HG03095 (cell line): Measurements from ENCODE around the gene OSCP1.
"Not testable (repeated sequence)": the region's sequence is repeated elsewhere in the genome, so short reads cannot be mapped to it uniquely, and the experiment has no call there.

Experiments used
- ATAC-seq: cut with Tn5 transposase; IDR thresholded peaks from one replicate; pipeline ENCODE4 v1.9.1; 2021; ENCODE audit warnings: moderate library complexity; ENCODE audit not compliant: unreplicated experiment

The OSCP1 gene, protein sequence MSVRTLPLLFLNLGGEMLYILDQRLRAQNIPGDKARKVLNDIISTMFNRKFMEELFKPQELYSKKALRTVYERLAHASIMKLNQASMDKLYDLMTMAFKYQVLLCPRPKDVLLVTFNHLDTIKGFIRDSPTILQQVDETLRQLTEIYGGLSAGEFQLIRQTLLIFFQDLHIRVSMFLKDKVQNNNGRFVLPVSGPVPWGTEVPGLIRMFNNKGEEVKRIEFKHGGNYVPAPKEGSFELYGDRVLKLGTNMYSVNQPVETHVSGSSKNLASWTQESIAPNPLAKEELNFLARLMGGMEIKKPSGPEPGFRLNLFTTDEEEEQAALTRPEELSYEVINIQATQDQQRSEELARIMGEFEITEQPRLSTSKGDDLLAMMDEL

DNA sequence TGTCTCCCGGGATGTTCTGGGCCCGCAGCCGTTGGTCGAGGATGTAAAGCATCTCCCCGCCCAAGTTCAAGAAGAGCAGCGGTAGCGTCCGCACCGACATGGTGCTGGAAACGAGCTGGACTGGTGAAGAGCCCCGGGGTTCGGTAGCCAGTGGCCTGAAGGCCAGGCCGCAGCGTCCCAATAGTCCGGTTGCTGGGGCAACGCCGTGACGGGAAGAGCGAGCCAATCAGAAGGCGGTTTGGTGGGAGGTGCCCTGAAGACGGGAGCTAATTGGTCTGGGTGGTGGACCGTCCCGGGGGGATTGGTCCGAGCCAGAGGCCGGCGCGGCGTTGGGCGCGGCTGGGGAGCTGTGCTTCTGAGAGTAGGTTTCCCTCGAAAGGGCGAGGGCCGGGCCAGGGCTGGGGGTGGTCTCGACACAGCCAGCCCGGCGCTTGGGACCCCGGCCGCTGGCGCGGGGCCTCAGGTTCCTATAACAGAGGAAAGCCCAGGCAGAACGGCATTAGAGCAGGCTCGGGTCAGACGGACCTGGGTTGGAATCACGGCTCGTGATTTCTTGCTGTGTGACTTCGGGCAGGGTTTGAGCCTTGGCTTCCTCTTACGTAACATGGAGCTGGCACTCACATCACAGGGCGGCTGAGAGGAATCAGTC lies at the start of gene OSCP1:
Gene OSCP1, minus strand, starts transcription at position 182 of the 649 bp plus-strand sequence. Its CDS starts 82 bp downstream, at position 100.
- peak; percentile 97 for ATAC-seq

DNA sequence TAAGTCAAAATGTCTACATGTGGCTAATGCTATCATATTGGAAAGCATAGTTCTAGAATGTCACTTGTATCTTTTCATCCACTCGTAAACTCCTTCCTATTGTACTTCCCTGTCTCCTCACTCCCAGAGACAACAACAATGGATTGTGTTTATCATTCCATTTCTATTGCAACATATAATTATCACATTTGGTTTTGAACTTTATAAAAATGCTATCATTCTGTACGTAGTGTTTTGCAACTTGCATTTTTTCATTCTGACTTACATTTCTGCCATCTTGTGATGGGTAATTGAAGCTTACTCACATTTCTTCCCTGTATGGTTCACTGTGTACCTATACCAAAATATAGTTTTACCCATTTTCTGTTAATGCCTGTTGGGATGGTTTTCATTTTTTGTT lies 47.0 kb upstream of the OSCP1 start:
- no peak for ATAC-seq

DNA sequence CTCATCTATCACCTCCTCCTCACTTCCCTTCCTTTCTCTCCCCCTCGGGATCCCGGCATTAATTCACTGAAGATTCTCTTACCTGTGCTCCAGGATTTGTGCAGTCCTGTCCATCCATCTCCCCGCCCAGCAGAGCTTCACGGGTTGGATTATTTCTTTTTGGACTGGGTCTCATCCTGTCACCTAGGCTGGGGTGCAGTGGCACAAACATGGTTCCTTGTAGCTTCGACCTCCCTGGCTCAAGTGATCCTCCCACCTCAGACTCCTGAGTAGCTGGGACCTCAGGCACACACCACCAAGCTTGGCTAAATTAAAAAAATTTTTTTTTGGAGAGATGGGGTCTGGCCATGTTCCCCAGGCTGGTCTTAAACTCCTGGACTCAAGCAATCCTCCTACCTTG lies 44.7 kb upstream of the OSCP1 start:
- ATAC-seq = no peak

DNA sequence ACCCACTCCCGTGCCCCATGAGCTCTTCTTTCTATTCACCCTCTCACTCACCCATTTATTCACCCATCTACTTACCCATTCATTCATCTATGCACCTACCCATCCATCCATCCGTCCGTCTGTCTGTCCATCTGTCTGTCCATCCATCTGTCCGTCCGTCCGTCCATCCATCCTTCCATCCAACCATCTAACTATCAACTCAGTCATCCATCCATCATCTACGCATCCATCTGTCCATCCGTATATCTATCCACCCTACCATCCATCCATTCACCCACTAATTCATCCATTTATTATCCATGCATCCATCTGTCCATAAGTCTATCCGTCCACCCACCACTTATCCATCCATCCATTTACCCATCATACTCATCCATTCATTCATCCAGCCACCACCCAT lies 43.3 kb upstream of the OSCP1 start:
- no peak for ATAC-seq

DNA sequence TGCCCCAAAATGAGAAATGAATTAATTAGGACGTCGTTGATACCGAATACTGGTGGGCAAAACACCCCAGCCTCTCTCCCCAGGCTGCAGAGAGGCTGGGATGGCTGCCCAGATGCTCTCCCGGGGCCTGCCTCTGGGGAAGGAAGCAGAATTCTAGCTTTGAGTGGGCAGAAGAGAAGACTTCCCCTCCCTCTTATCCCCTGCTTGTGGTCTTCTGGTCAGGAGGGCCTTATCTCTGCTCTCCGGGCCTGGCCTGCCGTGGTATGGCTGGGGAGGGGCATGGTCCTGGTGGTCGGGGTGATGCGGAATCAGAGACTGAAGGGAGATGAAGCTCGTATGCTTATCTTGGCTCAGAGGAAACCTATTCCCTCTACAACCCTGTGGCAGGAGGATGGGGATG lies 42.2 kb upstream of the OSCP1 start:
- ATAC-seq = no peak

DNA sequence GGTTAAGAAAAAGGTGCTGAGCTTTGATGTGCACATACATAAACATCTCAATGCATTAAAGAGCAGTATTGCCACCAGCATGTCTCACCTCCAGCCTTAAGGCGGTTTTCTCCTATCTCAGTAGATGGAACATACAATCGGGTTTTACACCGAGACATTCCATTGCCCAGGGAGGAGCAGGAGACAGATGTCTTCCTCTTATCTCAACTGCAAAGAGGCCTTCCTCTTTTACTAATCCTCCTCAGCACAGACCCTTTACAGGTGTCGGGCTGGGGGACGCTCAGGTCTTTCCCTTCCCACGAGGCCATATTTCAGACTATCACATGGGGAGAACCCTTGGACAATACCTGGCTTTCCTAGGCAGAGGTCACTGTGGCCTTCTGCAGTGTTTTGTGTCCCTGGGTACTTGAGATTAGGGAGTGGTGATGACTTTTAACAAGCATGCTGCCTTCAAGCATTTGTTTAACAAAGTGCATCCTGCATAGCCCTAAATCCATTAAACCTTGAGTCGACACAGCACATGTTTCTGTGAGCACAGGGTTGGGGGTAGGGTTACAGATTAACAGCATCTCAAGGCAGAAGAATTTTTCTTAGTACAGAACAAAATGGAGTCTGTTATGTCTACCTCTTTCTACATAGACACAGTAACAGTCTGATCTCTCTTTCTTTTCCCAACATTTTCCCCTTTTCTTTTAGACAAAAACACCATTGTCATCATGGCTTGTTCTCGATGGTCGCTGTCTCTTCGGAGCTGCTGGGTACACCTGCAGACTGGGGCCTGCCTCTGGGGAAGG lies 39.2 kb upstream of the OSCP1 start:
- ATAC-seq = not testable (repeated sequence)

DNA sequence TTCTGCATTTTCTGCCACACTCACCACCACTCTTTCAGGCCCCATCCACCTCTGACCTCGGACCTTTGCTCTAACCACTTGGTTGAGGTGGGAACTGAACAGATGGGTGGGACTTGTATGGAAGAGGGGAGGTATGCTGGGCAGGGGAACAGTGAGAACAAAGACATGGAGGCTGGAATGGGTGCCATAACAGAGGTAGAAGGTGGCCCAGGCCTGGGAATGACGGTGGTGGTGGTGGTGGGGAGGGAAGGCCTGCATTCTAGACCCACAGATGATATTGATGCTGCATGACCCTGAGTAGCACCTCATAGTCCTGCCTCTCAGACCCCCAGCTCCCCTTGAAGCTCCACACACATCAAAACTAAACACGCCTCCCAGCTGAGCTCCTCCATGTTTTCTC lies 37.7 kb upstream of the OSCP1 start:
- ATAC-seq = no peak

DNA sequence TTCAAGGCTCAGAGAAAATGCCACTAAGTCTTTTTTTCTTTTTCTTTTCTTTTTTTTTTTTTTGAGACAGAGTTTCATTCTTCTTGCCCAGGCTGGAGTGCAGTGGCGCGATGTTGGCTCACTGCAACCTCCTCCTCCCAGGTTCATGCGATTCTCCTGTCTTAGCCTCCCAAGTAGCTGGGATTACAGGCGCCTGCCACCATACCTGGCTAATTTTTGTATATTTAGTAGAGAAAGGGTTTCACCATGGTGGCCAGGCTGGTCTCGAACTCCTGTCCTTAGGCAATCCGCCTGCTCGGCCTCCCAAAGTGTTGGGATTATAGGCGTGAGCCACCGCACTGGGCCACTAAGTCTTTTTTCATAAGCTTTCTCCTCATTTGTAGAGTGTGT lies 37.1 kb upstream of the OSCP1 start:
- not testable (repeated sequence) for ATAC-seq

DNA sequence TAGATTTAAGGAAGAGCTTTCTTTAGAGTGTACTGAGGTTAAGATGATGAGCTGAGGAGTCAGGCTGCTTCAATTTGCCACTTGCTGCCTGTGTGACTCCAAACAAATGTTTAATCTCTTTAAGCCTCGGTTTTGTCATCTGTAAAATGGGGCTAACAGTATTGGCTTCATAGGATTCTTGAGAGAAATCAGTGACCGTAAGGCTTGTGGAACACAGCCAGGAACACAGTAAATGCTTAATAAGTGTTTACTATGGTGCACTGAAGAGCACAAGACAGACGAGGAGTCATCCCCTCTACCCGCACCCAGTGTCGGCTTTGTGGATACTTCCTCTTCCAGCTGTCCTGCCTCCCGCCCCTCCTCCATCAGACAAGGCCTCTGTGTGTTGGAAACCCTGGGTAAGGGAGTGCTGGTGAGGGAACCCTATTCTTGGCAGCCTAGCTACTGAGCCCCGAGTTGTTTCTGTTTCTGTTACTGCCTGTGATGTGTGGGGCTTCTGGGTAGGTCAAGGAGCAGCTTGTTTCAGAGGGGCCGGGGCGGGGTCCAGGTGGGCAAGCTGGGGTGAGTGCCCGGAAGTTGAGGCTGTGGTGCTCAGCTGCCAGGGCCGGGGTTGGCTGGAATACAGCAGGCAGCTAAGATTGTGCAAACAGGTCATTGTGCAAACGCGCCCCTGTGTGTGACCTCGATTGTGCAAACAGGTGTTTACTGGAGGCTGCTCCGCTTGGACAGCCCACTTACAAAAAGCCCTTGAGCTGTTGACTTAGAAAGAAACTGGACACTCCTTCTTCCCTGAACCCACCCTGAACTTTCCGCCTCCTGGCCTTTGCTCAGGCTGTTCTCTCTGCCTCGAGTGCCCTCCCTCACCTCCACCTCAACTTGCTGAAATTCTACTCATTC lies 36.4 kb upstream of the OSCP1 start:
- ATAC-seq = no peak

DNA sequence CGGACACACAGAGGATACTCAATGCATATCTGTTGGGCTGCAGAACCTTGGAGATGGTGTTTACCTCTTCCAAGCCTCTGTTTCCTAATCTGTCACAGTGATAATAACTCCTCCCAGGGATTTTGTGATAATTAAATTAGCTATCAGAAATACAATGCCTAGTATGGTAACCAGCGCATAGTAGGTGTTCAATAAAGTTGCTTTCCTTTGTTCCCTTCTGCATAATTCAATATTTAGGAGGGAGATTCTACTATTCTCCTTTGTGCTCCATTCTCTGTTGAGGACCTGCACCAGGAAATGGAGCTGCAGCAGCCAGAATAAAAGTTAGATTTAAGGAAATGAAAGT lies 35.8 kb upstream of the OSCP1 start:
- no peak for ATAC-seq

DNA sequence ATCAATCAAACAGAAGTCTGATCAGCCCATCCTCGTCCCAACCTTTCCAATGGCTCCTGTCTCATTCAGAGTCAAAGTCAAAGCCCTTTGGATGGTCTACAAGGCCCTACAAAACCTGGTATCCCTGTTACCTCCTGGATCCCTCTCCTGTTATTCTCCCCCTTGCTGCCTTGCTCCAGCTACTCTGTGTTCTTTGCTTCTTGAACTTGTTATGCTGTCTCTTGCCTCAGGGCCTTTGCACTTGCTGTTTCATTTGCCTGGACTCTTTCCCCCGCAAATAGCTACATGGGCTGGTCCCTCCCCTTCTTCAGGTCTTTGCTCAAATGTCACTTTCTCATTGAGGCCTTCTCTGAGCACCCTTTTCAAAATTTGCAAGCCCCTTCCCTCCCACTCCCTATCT lies 33.8 kb upstream of the OSCP1 start:
- ATAC-seq = no peak

DNA sequence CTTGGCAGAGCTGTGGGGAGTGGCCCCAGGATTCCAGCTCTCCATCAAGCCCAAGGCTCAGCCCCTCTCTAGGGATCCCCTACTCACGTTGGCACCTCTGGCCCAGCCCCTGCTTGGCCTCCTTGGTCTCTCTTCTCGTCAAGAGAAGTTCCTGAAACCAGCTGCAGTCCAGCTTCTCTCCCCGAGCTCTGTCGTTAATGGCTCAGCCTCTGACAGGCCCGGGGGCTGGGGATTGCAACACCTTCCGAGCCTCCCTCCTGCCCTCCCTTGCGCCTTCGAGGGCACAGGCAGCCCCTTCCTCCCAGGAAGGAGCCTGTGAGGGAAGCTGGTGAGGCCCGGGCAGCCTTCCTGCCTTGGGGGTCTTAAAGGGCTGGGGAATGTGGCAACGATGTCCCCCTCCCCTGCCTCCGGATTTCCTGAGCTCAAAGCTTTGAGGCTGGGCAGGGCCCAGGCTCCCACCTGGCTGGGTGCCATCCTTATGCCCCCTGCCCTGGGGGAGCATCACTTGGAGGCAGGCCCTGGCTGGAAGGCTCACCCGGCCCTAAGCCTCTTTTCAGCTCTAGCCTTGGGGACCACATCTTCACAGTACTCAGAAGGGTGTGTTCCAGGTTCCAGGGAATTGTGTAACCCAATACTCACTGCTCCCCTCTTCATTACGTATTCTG lies 32.6 kb upstream of the OSCP1 start, which contains the start of gene CSF3R:
Gene CSF3R, minus strand, starts transcription at position 190 of the 665 bp plus-strand sequence. CDS start 3,417 bp downstream, outside the sequence.
- ATAC-seq = no peak

DNA sequence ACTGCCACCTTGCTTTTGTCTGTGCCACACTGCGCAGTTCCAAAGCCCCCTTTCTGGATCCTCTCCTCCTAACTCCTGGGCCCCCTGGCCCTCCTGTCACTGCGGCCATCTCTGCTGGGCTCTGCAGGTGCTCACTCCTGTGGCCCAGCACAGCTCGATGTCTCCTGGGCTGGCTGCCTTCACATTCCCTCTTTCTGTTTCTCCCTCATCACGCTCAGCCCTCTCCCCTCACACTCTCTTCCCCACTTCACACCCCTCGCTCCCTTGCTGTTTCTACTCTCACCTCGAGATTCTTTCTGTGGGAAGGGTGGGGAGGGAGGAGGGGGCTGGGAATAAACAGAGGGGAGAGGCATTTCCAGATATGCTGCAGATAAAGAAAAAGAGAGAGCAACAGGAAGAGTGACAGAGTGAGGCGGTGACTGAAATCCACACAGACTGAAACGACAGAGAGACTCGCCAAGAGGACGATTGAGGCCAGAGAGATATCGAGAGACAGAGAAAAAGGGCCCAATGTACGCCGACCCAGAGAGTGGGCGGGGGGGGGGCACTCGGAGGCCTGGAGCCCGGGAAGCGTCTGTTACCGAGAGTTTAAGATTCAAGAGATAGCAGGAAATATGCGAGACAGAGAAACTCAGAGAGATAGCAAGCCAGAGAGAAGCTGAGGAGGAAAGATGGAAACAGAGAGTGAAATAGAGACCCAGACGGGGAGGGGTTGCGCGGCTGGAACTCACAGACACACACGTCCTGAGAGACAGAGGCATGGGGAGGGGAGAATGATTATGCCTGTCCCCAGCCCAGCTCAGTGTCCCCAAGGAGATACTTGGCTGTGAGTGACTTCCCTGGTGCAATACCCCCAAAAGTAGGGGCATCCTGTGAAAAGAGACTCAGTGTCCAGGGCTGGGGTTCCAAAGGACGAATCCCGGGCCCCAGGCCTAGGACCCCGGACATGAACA lies 31.8 kb upstream of the OSCP1 start:
- no peak for ATAC-seq

DNA sequence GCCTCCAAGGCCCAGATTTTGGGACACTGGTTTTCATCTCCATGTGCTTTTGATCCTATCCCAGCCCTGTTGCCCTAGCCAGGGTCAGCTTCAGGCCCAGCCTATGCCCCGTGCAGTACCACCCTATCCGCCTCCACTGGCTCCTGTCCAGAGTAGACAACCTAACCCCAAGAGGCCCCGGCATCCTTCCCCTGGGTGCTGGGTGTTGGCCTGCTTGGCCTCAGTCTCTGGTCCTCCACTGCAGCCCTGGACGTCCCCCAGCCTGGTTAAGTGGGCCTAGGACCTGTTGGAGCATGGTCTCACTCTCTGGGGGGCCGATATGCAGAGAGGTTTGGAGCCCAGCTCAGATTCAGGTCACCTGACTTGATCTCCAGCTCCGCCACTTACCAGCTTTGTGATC lies 30.8 kb upstream of the OSCP1 start:
- ATAC-seq = no peak

DNA sequence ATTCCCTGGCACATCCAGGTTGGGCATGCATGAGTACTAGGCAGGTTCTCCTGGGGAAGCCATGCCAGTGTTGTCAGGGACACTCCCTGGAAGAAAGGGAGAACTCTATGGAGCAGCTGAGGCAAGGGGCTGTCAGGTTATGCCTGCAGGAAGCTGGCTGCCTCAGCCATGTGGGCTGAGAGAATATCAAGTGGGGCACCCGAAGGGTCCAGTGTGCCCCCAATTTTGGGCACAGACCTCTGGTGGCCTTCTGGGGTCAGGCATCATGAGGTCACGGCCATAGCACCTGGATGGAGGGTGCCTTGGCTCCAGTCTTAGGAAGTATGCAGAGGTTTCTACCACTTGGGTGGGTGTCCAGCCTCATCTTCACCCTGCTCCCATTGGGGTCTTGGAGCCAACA lies 29.9 kb upstream of the OSCP1 start:
- no peak for ATAC-seq

DNA sequence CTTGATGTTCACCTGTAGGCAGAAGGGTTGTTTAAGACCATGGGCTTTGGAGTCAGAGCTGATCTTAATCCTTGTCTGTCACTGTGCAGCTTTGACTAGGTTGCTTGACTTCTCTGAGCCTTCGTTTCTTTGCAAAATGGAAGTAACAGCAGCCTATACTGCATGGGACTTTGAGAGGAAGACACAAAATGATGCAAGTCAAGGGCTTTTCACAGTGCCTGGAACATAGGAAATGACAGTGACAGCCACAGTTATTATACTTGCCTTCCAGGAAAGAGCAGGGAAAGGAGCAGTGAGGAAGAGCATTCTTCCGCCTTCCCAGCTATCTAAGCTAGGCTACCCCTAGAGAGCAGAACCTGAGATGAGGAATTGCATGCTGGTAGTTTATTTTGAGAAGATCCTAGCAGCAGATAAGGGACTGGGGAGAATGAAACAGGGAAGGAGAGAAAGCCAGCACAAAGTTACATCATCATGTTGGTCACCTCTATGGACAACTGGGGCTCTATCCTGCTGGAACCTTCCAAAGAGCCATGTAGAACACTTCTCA lies 29.3 kb upstream of the OSCP1 start:
- ATAC-seq = no peak

DNA sequence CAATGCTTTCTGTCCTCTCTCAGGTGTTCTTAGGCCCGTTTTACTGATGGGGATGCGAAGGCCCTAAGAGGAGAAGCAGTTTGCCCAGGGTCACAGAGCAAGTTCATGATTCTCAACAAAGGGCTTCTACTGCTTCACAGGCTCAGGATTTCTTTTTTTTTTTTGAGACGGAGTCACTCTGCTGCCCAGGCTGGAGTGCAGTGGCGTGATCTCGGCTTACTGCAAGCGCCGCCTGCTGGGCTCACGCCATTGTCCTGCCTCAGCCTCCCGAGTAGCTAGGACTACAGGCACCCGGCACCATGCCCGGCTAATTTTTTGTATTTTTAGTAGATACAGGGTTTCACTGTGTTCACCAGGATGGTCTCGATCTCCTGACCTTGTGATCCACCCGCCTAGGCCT lies 27.4 kb upstream of the OSCP1 start:
- not testable (repeated sequence) for ATAC-seq

DNA sequence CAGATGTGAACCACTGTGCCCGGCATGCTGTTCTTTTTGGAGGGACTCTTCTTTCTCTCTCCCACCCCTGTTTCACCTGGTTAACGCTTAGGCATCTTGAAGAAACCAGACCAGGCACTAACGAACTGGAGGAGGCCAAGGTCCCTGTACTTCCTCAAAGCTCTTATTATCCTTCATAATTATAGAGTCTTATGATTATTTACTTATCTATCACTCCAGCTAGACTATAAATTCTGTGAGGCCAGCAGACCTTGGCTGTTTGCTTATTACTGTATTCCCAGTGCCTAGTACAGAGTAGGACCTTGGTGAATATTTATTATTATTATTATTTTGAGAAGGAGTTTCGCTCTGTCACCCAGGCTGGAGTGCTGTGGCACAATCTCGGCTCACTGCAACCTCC lies 26.7 kb upstream of the OSCP1 start:
- no peak for ATAC-seq
